Fibroblast of lung (primary cell): ENCODE data around the gene TMA7B. TPM values are rescaled to one million over a fixed set of nuclear protein-coding genes. Genes with fewer than 3 reads are reported as not detected.

Source experiments
- DNase-seq, 2 donors: peaks; one replicate each; pipeline versions ENCODE4 v3.0.0 to v3.0.0-alpha.2; 2010; ENCODE audit warnings: low read depth in 2 of 2
- H2AFZ ChIP-seq: 2 replicates; pipeline ENCODE4 v1.5.1; 2012; ENCODE audit warnings: low read length, control low read depth, inconsistent platforms
- H3K27ac ChIP-seq: 2 replicates; pipeline ENCODE4 v1.5.1; 2011; ENCODE audit warnings: low read length, control low read depth; ENCODE audit not compliant: insufficient read depth
- H3K27me3 ChIP-seq: 2 replicates; pipeline ENCODE4 v1.5.1; 2011; ENCODE audit warnings: mild to moderate bottlenecking, low read length; ENCODE audit not compliant: control insufficient read depth, insufficient read depth
- H3K36me3 ChIP-seq: 2 replicates; pipeline ENCODE4 v1.5.1; 2011; ENCODE audit warnings: low read length; ENCODE audit not compliant: control insufficient read depth, insufficient read depth
- H3K4me1 ChIP-seq: 2 replicates; pipeline ENCODE4 v1.5.1; 2011; ENCODE audit warnings: low read length; ENCODE audit not compliant: control insufficient read depth, insufficient read depth; ENCODE audit errors: extremely low read depth
- H3K4me2 ChIP-seq: 2 replicates; pipeline ENCODE4 v1.5.1; 2011; ENCODE audit warnings: low read length, control low read depth; ENCODE audit not compliant: insufficient read depth; ENCODE audit errors: extremely low read depth
- H3K4me3 ChIP-seq, 4 experiments: fragments of 200-600 bp in 1 of 4; sonication (generic) in 1 of 4; replicated peaks in 1 of 4; 2 replicates each; pipeline ENCODE4 v1.5.1; 2011 to 2016; ENCODE audit warnings: low read length in 4 of 4, low read depth in 3 of 4, mild to moderate bottlenecking in 3 of 4, control low read depth in 2 of 4, inconsistent platforms in 1 of 4, mixed read lengths in 1 of 4; ENCODE audit not compliant: insufficient read depth in 1 of 4; ENCODE audit errors: control extremely low read depth in 1 of 4
- H3K79me2 ChIP-seq: 2 replicates; pipeline ENCODE4 v1.5.1; 2012; ENCODE audit warnings: mild to moderate bottlenecking, low read length, inconsistent platforms; ENCODE audit not compliant: control insufficient read depth, insufficient read depth
- H3K9ac ChIP-seq: 2 replicates; pipeline ENCODE4 v1.5.1; 2011; ENCODE audit warnings: mild to moderate bottlenecking, low read length, control low read depth; ENCODE audit not compliant: insufficient read depth
- H3K9me3 ChIP-seq: 2 replicates; pipeline ENCODE4 v1.5.1; 2012; ENCODE audit warnings: low read depth, low read length; ENCODE audit not compliant: control insufficient read depth, insufficient read depth
- H4K20me1 ChIP-seq: 2 replicates; pipeline ENCODE4 v1.5.1; 2011; ENCODE audit warnings: low read length; ENCODE audit not compliant: control insufficient read depth, insufficient read depth; ENCODE audit errors: extremely low read depth
- EZH2 ChIP-seq: IDR thresholded peaks from 2 replicates; pipeline ENCODE4 v1.5.1; 2012; ENCODE audit warnings: low read length, control low read depth, mild to moderate bottlenecking; ENCODE audit errors: missing control alignments
- polyA plus RNA-seq, 2 donors: library from polyadenylated mRNA; depleted of rRNA in 1 of 2; stranded (reverse) in 1 of 2; unstranded in 1 of 2; fragments of >200 nt; gene quantifications; 2 replicates each; pipeline ENCODE4 v1.2.1, GENCODE V29; 2011 to 2012; ENCODE audit warnings: missing spikeins in 1 of 2
- total RNA-seq: library from RNA; depleted of rRNA; stranded (reverse); fragments of >200 nt; gene quantifications from 2 replicates; pipeline ENCODE4 v1.2.1, GENCODE V29; 2014
- TF ChIP-seq, protein P1 (sequence below), 2 donors: IDR thresholded peaks in 1 of 2; conservative IDR thresholded peaks in 1 of 2; 1 replicate in 1 of 2; 2 replicates in 1 of 2; pipeline ENCODE4 v1.5.1; 2011 to 2012; ENCODE audit warnings: low read length in 2 of 2, control low read depth in 1 of 2, inconsistent platforms in 1 of 2, low read depth in 1 of 2, mild to moderate bottlenecking in 1 of 2

TMA7B gene
- total and polyA plus RNA-seq, 2 donors (not counting 1 experiment from before 2014, with no cell fraction given) = not detected

DNA sequence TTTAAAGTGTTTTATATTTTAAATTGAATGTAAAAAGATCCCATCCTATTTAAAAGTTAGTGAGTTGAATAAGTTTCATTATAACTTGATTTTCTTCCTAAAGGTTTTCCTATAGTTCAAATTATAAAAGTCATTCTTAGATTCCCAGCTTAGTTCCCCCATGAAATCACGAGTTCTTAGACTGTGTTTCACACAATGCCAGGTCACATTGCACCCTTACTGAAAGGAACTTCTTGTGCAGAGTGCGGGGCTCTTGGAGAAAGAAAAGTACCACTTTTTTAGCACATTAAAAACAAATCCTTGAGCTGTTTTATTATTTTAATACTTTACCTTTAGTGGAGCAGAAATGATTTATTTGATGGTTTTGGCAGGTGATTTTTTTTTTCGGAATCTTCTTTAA lies 43.7 kb upstream of the TMA7B start:
- Histone ChIP-seq H3K4me2 (no peak overlapping the region), H3K27me3 (no peaks in the 10 kb centered on the region), H4K20me1 (no peaks in the 10 kb centered on the region), H2AFZ (no peak overlapping the region), H3K9ac (no peak overlapping the region), H3K4me3 (no peak overlapping the region), H3K9me3 (no peaks in the 10 kb centered on the region), H3K27ac (no peak overlapping the region), H3K36me3 (no peaks in the 10 kb centered on the region), H3K79me2 (no peaks in the 10 kb centered on the region), H3K4me1 (no peaks in the 10 kb centered on the region)
- no peak for TF ChIP-seq EZH2
- TF ChIP-seq, protein P1, sequence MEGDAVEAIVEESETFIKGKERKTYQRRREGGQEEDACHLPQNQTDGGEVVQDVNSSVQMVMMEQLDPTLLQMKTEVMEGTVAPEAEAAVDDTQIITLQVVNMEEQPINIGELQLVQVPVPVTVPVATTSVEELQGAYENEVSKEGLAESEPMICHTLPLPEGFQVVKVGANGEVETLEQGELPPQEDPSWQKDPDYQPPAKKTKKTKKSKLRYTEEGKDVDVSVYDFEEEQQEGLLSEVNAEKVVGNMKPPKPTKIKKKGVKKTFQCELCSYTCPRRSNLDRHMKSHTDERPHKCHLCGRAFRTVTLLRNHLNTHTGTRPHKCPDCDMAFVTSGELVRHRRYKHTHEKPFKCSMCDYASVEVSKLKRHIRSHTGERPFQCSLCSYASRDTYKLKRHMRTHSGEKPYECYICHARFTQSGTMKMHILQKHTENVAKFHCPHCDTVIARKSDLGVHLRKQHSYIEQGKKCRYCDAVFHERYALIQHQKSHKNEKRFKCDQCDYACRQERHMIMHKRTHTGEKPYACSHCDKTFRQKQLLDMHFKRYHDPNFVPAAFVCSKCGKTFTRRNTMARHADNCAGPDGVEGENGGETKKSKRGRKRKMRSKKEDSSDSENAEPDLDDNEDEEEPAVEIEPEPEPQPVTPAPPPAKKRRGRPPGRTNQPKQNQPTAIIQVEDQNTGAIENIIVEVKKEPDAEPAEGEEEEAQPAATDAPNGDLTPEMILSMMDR (conservative IDR thresholded peaks at IDR 0.05 in 1 of 2, IDR thresholded peaks at IDR 0.05 in 1 of 2; ENCODE audit: low read depth in 1 of 2, low read length in 2 of 2) = no peak
- DNase-seq = no peak

GRCh38 chr22:39917197-39917643 lies 43.0 kb upstream of the TMA7B start:
- no peaks in the 10 kb centered on the region for H3K27me3 ChIP-seq
- H3K27ac ChIP-seq = no peak overlapping the region
- H2AFZ ChIP-seq = no peak overlapping the region
- H4K20me1 ChIP-seq = no peaks in the 10 kb centered on the region
- no peaks in the 10 kb centered on the region for H3K9me3 ChIP-seq
- TF ChIP-seq EZH2 = no peak
- TF ChIP-seq, protein P1 (conservative IDR thresholded peaks at IDR 0.05 in 1 of 2, IDR thresholded peaks at IDR 0.05 in 1 of 2; ENCODE audit: low read depth in 1 of 2, low read length in 2 of 2) = no peak
- H3K9ac ChIP-seq = no peak overlapping the region
- H3K4me2 ChIP-seq = no peak overlapping the region
- H3K36me3 ChIP-seq = no peaks in the 10 kb centered on the region
- DNase-seq = no peak
- no peaks in the 10 kb centered on the region for H3K4me1 ChIP-seq
- no peak overlapping the region for H3K4me3 ChIP-seq
- H3K79me2 ChIP-seq = no peaks in the 10 kb centered on the region

GRCh38 chr22:39917776-39918495 lies 42.3 kb upstream of the TMA7B start:
- no peaks in the 10 kb centered on the region for H3K4me1 ChIP-seq
- H3K79me2 ChIP-seq = no peaks in the 10 kb centered on the region
- no peak overlapping the region for H3K9ac ChIP-seq
- H3K9me3 ChIP-seq = no peaks in the 10 kb centered on the region
- H3K27ac ChIP-seq = no peak overlapping the region
- DNase-seq = peak in 1 of 2 donors; percentile 30
- H3K4me3 ChIP-seq = no peak overlapping the region
- no peak overlapping the region for H3K4me2 ChIP-seq
- H2AFZ ChIP-seq = no peak overlapping the region
- no peaks in the 10 kb centered on the region for H4K20me1 ChIP-seq
- no peaks in the 10 kb centered on the region for H3K27me3 ChIP-seq
- no peaks in the 10 kb centered on the region for H3K36me3 ChIP-seq
- TF ChIP-seq, protein P1 (conservative IDR thresholded peaks at IDR 0.05 in 1 of 2, IDR thresholded peaks at IDR 0.05 in 1 of 2; ENCODE audit: low read depth in 1 of 2, low read length in 2 of 2) = no peak
- TF ChIP-seq EZH2 = no peak
